ENCODE measurements around the gene ZNF282.

GRCh38 chr7:149154056-149154455 is 41.3 kb upstream of the ZNF282 start:
- TF ChIP-seq POLR2A (IDR thresholded peaks at IDR 0.05; ENCODE audit: low read length) = no peak
- TF ChIP-seq GATA1 (IDR thresholded peaks at IDR 0.05; ENCODE audit: low read depth, low read length) = no peak
